HG03139 (cell line): ENCODE results near the gene GRIK5.

Experiments used
- ATAC-seq: cut with Tn5 transposase; IDR thresholded peaks from one replicate; pipeline ENCODE4 v1.9.1; 2021; ENCODE audit not compliant: unreplicated experiment

The GRIK5 gene

DNA sequence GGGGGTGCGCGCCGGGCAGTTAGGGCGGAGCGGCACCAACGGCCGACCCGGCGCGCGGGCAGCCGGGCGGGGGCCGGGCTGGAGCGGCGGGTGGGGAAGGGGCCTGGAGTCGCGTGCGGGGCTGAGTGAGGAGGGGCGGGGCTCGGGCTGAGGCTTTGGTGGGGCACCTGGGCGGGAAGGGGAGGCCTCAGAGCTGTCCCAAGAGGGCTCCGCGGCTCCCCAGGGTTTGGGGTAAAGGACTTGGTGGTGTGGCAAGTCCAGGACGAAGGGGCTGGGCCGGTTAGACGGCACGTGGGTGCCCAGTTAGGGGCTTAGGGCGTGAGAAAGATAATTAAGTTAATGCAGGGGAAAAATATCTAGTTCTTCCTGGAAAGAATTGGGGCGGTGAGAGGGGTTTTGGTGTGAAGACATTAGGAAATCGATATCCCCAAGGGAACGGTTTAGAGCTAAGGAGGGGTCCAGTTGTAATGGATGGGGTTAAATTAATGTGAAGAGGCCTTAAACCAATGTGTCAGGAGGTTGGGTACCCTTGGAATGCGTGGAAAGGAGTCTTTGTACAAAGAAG, 6.5 kb upstream of the GRIK5 start:
- no peak for ATAC-seq

DNA sequence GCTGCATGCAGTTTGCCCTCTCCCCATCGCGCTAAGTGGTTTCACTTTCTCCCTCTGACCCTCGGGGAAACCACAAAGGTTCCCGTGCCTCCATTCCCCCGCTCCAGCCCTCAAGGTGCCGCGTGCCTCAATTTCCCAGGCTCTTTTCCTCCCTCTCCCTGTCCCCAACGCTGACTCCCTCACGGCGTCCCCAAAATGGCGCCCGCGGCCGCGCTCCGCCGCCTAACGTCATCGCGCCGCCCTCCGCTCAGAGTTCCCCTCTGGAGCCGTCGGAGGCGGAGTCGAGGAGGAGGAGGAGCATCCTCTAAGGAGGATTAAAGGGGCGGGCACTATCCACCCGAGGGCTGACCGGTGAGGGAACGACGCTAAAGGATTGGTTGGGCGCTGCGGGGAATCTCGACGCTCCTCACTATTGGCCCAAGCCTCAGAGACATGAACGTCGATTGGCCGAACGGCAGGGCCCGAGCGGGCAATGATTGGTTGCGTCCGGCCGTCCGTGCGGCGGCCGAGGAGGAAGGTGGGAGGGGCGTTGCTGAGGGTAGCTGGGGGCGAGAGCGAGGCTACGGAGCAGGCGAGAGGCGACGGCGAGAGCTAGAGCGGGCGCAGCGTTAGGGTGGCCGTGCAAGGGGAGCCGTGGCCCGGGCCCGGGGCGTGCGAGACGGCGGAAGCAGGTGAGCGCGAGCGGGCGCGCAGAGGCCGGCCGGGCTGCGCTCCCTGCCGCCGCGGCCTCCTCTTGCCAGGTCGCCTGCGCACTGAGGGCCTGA, 5.8 kb upstream of the GRIK5 start, which contains the start of gene ZNF574:
TSS of gene ZNF574 (plus strand) at position 551 of the 764 bp plus-strand sequence. CDS start 2,441 bp downstream, outside the sequence.
- peak; percentile 93 for ATAC-seq

DNA sequence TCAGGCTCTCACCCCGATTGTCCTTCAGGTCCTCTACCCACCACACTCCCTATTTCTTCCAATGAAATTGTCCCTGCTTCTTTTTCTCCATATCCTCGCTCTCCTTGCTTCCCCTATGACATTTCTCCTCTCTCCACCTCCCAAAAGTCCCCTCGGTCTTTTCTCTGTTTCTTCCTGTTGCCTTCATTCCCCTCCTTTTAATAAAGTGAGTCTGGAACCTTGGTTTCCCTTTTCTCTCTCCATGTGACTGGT, 5.3 kb upstream of the GRIK5 start:
- ATAC-seq: no peak

DNA sequence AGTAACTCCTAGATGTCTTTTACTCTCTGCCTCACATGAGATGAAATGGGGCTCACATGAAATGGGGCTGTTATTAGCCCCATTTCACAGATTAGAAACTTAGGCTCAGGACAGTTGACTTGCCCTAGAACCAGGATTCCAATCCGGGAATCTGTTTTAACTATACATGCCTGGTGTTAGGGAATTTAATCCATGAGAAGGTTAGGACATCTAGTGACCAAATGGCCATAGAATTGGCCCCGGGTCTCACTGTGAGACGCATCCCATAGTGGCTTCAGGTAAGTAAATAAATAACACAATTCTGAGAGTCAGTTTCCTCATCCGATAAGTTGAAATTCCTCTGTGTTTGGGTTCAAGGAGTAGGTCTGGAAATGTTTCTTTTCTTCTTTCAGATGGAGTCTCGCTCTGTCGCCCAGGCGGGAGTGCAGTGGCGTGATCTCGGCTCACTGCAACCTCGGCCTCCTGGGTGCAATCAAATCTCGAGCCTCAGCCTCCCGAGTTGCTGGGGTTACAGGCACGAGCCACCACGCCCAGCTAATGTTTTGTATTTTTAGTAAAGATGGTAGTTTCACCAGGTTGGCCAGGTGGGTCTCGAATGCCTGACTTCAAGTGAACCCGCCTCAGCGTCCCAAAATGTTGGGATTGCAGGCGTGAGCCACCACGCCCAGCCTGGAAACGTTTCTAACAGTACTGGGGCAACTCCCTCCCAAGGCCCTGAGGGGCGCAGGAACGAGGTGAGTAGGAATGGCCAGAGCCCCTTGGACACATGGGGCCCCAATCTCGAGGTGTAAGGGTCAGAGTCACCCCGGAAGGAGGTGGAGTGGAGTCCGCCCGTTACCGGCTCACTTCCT, 4.7 kb upstream of the GRIK5 start:
- no peak for ATAC-seq

DNA sequence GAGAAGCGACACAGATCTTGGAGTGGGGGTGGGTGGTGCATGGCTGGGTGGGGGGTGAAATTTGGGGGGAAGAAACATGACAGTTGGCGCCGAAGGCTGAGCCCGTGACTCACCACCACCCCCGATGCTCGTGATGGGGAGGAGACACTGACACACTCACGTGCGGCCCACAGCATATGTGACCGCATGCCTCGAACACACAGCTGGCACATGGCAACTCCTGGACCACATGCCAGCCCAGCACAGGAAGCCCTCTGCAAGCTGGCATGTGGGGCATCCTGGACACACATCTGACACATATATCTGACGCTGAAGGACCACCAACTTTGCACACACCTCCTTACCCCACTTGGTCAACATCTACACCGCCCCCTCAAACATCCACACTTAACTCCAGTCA, 1.2 kb upstream of the GRIK5 start:
- no peak for ATAC-seq

DNA sequence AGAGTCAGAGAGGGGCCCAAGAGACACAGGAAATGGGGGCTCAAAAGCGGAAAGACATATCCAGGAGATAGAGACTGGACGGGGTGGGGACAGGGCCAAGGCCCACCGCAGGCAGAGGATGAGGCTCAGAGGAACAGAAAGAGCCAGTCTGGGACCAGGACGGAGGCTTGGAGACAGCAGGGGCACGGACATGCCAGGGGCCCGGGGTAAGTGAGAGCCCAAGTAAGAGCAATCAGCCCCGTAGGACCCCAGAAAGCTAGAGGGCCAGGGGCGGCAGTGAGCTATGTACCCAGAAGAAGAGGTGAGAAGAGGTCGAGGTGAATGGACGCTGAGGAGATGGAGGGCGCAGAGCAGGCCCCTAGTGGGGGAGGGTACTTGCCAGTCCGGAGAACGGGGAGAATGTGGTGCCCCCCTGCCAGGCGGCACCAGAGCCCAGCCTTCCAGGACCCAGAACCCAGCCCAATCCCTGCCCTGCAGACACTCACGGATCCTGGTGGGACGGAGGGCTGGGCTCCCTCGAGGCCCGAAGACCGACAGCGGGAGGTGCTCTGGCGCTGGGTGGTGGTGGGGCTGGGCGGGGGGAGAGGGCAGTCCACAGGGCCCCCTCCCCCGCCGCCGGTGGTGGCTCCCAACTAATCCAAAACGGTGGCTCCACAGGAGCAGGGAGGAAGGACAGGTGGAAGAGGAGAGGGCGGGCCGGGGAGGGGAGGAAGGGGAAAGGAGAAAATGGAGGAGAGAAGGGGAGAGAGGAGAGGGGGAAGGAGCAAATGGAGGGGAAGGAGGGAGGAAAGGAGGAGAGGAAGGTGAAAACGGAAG, 1.0 kb downstream of the GRIK5 start:
- no peak for ATAC-seq

DNA sequence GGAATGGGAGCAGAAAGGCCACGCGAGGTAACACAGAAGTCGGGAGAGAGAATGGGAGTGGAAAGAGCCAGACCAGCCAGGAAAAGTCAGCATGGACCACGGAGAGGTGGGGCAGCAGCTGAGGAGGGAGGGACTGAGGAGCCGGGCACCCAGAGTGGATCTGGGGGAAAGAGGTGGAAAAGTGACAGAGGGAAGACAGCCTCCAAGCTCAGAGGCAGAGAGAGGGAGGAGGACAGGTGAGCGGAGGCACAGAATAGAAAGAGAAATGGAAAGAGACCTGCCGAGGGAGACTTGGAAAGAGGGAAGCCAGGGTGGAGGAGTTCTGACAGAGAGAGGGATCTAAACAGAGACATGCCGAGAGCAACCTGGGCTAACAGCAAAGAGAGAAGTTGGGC, 1.6 kb downstream of the GRIK5 start:
- no peak for ATAC-seq

DNA sequence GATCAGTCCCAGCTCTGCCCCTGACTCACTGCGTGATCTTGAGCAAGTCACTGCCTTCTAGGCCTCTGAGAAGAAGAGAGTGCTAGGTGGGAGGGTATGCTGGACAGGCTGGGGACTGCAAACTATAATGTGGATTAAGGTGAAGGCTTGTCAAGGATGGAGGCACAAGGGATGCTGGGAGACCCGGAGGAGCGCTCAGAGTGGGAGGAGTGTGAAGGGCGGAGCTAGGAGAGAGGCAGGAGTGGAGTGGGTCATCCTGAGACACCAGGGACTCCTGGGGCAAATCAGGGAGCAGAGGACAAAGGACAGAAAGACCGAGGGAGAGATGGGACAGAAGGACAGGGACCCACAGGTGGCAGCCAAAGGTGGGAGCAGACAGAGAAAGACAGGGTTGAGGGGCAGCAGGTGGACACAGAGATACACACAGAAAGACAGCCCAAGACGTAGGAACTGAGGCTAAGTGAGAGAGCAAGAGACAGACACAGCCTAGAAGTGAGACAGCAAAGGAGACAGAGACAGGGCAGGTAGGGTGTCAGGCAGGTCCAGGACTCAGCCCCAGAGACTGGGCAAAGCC, 2.6 kb downstream of the GRIK5 start:
- ATAC-seq: no peak

DNA sequence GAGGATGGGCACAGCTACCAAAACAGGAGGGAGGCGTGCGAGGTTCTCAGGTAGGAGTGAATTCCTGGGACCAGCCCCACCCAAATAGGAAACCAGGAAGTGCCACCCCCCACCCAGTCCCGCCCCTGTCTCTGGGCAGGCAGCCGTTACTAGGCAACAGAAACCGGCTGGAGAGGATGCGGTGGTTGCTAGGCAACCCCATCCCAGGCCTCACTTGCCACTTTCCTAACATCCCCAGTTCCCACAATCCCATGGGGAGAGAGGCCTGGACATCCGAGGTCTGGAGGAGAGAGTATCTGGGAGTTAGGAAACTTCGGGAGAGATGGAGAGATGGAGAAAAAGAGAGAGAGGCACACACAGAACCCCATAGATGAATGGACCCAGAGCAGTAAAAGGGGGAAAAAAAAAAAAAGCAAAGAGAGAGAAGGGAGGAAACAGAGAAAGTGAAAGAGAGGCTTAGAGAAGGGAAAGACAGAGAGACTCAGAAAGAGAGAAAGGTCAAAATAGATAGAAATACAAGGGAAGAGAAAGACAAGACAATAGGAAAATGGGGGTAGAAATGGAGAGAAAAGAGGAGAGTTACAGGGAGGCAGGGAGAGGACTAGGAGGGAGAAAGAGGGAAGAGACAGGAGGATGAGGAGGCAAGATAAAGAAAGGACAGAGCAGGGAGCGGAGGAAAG, 3.8 kb downstream of the GRIK5 start:
- ATAC-seq: no peak

DNA sequence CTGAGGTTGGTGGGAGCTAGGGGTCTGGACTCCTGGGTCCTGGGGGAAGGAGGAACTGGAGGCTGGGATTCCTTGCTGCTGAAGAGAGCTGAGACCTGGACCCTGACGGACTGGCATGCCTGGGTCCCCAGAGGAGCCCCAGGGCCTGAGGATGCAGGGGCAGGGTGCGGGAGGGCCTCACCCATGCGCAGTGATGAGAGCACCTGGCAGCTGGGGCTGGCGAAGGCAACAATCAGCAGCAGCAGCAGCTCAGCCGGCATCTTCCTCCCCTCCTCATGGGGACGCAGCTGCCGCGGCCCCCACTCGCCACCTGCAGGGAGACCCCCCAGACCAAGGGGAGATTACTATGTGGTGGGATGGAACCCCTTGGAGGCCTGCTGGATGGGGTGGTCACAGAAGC, 4.5 kb downstream of the GRIK5 start:
- ATAC-seq: no peak

DNA sequence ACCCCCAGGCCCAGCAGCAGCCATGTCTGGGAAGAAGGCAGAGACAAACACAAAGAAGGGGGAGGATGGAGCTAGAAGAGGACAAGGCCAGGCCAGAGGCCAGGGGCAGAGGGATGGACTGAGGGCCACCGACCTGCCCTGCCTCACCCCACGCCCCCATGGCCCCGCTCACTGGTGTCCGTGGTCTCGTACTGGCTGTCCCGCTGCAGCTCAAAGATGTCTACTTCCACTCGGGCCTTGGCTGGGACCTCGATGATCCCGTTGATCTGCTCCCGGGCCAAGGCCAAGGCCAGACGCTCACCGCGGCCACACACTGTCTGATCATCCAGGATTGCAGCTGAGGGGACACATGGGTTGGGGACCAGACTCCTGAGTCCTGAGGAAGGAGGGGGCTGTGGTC, 5.0 kb downstream of the GRIK5 start:
- ATAC-seq: no peak

DNA sequence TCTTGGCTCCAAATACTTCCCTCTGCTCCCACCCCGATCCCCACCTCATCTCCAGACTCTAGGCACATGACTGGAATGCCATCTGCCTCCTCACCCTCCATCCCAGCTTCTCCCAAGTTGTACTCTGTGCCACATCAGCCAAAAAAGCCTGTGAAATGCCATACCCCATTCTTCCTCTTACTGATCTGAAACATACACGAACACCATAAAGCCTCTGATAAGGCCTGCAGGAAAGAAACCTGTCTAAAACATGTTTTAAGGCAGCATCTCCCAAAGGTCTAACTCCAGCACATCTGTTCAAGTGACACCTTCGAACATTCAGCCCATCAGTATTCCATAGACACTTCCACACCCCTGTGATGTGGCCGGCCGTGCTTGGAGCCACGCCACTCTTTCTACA, 5.6 kb downstream of the GRIK5 start:
- no peak for ATAC-seq

DNA sequence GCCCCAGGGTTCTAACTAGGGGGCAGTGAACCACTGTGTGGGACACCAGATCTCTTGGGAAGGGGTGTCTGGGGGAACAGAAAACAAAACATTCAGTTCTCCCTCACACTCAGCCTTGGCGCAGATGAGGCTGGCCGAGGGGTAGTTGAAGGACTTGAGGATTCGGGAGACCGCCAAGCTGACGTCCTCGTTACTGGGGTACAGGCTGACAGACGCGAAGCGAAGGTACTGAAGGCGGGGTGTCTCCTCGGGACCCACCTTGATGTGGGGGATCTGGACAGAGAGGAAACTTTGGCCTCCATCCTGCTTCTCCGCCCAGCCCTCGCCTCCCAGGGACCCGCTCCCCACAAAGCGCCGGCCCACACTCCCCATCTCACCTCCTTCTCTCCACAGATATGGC, 7.6 kb downstream of the GRIK5 start:
- ATAC-seq: no peak

DNA sequence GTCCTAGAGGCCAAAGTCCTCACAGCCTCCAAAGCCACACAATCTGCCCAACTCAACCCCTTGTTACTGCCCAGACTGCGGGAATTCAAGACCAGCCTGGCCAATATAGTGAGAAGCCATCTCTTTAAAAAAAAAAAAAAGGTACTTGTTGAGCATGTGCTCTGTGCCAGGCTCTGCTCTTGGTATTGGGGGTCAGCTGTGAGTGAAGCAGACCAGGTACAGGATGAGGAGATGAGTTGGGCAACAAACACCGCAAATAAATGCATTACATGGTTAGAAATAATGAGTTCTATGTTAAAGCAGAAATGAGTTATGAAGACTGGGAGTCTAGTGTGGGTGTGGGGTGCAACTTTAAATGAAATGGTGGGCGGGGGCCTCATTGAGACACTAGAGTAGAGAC, 9.9 kb downstream of the GRIK5 start:
- no peak for ATAC-seq

DNA sequence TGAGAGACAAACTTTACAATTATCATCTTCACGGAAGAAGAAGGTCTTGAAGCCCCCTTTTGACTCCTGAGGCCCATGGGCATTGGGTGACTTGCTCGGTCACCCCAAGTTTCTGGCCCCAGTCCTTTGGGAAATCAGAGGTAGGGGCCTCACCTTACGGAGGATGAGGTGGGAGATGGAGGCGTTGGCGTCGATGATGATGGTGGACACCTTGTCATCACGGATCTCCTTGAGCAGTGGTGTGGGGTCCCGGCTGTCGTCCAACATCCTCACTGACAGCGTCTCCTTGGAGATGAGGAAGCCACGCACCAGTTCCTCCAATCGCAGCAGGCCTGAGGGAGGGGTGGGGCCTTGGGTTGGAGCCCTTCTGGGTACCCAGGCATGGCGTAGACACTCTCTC, 10.8 kb downstream of the GRIK5 start:
- ATAC-seq: no peak

DNA sequence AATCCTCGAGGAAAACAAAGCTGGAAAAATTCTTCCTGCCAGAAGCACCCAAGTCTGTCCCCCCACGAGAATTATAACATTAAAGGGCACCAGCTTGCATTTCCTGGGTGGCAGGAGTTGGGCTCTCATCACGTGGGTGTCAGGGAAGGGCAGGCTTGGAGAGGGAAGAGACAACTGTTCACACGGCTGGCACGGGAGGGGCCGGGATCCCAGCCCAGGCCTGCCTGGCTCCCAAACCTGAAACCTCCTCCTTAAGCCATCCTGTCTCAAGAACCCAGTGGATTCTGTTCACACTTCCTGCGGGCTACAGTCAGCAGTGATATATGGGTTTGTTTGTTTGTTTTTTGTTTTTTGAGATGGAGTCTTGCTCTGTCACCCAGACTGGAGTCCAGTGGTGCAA, 12.2 kb downstream of the GRIK5 start:
- no peak for ATAC-seq

DNA sequence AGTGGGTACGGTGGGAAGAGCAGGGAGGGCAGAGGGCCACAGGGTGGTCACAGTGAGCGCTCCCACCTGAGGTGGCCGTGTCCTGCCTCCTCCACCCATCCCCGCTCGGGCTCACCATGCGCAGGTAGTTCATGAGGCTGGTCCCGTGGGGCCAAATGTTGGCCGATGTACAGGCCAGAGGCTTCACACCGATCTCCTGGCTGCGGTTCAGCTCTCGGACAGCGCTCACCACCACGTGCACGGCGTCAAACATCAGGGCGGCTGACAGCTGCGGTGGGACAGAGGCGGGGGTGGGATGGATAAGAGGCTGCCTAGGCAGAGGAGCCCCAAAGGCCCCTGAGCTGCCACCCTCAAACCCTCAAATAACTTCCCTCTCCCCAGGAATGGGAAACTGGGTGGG, 15.8 kb downstream of the GRIK5 start:
- no peak for ATAC-seq

DNA sequence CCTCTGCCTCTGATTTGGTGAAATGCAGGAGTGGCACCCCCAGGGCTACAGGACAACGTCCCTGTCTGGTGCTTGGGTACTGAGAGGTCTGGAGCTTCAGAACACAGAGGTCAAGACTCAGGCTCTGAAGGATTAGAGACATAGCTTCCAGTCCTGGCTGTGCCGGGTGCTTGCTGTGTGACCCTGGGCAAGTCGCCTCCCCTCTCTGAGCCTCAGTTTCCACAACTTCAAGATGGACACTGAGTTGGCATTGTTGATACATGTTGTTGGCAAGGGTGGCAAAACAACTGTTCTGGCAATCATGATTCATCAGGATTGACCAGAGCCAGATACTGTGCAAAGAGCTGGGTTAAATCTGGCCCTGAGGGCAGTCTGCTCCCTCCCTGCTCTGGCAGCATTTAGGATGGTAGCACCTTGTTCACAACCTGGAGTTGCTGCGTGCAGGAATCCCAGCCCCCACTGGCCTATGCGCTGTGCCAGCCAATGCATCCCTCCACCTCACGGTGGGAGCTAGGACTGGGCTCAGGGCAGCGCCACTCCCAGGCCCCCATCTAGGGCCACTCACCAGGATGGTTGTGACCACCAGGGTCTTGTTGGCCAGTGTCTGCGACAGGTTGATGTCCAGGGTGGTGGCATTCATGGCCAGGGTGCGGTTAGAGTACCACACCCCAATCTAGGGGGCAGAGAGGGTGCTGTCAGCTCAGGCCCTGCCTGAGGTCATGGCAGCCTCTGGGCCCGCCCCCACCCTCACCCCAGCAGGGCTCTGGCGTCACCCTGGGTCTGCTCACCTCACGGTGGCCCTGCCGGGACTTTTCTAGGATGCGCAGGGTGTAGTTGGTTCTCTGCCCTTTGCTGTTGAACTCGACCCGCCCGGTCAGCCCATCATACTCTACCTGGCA, 16.7 kb downstream of the GRIK5 start:
- ATAC-seq: no peak

DNA sequence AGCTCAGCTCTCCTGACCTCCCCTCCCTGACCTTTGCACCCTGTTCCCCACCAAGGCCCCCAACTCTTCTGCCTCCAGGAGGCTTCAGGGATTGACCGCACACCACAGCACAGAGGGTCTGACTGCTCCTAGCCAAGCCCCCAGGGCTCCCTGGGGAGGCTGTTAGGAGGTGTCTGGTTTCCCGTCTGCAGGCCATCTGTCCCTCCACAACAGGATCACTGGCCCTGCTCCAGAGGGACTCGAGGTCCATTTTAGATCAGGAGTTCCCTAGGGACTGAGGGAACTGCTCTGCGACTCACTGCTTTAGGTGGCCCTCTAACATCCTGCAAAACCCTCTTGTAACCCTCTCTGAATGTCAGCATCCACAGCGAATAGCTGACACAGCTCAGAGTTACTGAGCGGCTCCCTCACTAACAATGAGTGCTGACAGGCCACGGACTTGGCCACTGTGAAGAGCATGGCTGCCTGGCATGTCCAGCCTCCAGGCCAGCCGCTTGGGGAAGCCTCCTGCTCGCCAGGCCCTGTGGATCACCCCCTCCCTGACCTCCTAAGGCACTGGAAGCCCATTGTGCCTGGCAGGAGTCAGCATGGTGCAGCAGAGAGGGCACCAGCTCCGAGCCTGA, 17.7 kb downstream of the GRIK5 start:
- ATAC-seq: no peak
